Measurements from ENCODE around the gene UROS.

Gene UROS

GRCh38 chr10:125757742-125758141, 65.3 kb downstream of the UROS start:
- no peak for FAIRE-seq

- no peak for FAIRE-seq
Measured at GRCh38 chr10:125756853-125757487, 66.1 kb downstream of the UROS start.

GRCh38 chr10:125756196-125756595, 66.9 kb downstream of the UROS start:
- no peak for FAIRE-seq

DNA sequence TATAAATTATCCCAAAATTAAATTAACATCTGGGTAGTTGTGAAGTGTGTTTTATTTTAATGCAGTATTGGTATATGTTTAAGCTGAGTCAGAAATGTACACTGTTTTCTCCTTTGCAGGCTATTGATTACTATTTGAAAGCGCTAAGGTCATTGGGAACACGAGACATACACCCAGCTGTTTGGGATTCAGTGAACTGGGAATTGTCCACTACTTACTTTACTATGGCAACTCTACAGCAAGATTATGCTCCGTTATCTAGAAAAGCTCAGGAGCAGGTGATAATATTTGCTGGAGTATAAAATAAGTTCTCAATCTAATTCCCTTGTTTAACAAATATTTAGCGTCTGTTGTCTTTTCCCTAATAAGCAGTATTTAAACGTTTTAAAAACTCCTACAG, 75.6 kb downstream of the UROS start:
- no peak for FAIRE-seq

DNA sequence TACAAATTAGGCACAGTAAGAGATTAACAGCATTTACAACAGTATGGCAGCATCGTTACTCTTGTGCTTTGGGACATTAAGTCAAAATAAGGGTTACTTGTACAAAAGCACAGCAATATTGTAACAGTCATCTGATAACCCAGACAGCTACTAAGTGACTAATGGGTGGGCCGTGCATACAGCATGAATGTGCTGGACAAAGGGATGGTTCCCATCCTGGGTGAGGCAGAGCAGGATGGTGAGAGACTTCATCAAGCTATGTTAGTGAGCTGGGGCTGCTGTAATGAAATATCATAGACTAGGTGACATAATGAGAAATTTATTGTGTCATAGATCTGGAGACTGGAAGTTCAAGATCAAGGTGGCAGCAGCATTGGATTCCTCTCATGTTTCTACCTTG, 78.1 kb downstream of the UROS start:
- FAIRE-seq: no peak

GRCh38 chr10:125742465-125742864, 80.6 kb downstream of the UROS start:
- FAIRE-seq: no peak

GRCh38 chr10:125739994-125740679, 82.9 kb downstream of the UROS start:
- FAIRE-seq: no peak

All from islet of Langerhans (tissue), 1 donor.